Uterus (tissue), 4 donors: ENCODE data around the gene FCRL6. TPM values are rescaled to one million over a fixed set of nuclear protein-coding genes. Genes with fewer than 3 reads are reported as not detected.

Experiments
- DNase-seq, 2 donors: peaks; one replicate each; pipeline ENCODE4 v3.0.0-alpha.2; 2019 to 2020
- H3K27ac ChIP-seq, 2 donors: fragments of 200-600 bp; sonication (generic); 1 replicate in 1 of 2; 2 replicates in 1 of 2; pipeline ENCODE4 v1.5.1; 2016 to 2018
- H3K27me3 ChIP-seq, 2 donors: fragments of 200-600 bp; sonication (generic); one replicate each; pipeline ENCODE4 v1.5.1; 2018 to 2019; ENCODE audit warnings: control low read depth in 1 of 2
- H3K36me3 ChIP-seq, 2 donors: fragments of 200-600 bp; sonication (generic); one replicate each; pipeline ENCODE4 v1.5.1; 2019; ENCODE audit warnings: control low read depth in 1 of 2
- H3K4me1 ChIP-seq, 2 donors: fragments of 200-600 bp; sonication (generic); one replicate each; pipeline ENCODE4 v1.5.1; 2018 to 2019; ENCODE audit warnings: control low read depth in 1 of 2
- H3K4me3 ChIP-seq, 2 donors: fragments of 200-600 bp; sonication (generic); 1 replicate in 1 of 2; 2 replicates in 1 of 2; pipeline ENCODE4 v1.5.1; 2018 to 2019; ENCODE audit warnings: mild to moderate bottlenecking in 1 of 2
- H3K9me3 ChIP-seq, 2 donors: fragments of 200-600 bp; sonication (generic); one replicate each; pipeline ENCODE4 v1.5.1; 2019; ENCODE audit warnings: control low read depth in 1 of 2
- CTCF ChIP-seq, 4 experiments: fragments of 200-600 bp in 2 of 4; fragments of 450-650 bp in 2 of 4; sonication (generic) in 2 of 4; IDR thresholded peaks; one replicate each; pipeline ENCODE4 v1.5.1; 2016 to 2019; ENCODE audit warnings: antibody characterized with exemption in 4 of 4, mild to moderate bottlenecking in 2 of 4, moderate library complexity in 1 of 4
- POLR2A ChIP-seq, 2 donors: fragments of 450-650 bp; IDR thresholded peaks; one replicate each; pipeline ENCODE4 v1.6.1; 2016; ENCODE audit warnings: antibody characterized with exemption in 2 of 2, mild to moderate bottlenecking in 1 of 2, moderate library complexity in 1 of 2
- intact Hi-C: fragments of 100-400 bp; cut with DNase I; formaldehyde crosslinking; loops from one replicate; pipeline ENCODE4 v1.15.1; 2023; ENCODE audit warnings: low total_unique reads
- total RNA-seq, 4 donors: library from RNA; depleted of rRNA in 3 of 4; stranded (reverse); fragments of >200 nt in 3 of 4; gene quantifications; one replicate each; pipeline versions ENCODE4 v1.1.0 to v1.2.4, GENCODE V29; 2014 to 2023
- donor health status: DM: yes; HTN: yes; CAD: no.

FCRL6 gene
- total RNA-seq, 4 donors from 2014 or later = 0.21 to 1.1 TPM; not detected in 2

- Histone ChIP-seq H3K36me3 (no peaks in the 10 kb centered on the region), H3K27ac (no peak overlapping the region), H3K4me3 (no peak overlapping the region), H3K27me3 (no peaks in the 10 kb centered on the region), H3K4me1 (no peaks in the 10 kb centered on the region), H3K9me3 (no peaks in the 10 kb centered on the region)
- no peak for TF ChIP-seq CTCF (IDR thresholded peaks at IDR 0.05)
- no peak for TF ChIP-seq POLR2A (IDR thresholded peaks at IDR 0.05)
- DNase-seq = no peak
- intact Hi-C loops = no loop called here
Observed at GRCh38 chr1:159763686-159764085, 38.5 kb upstream of the FCRL6 start.

DNA sequence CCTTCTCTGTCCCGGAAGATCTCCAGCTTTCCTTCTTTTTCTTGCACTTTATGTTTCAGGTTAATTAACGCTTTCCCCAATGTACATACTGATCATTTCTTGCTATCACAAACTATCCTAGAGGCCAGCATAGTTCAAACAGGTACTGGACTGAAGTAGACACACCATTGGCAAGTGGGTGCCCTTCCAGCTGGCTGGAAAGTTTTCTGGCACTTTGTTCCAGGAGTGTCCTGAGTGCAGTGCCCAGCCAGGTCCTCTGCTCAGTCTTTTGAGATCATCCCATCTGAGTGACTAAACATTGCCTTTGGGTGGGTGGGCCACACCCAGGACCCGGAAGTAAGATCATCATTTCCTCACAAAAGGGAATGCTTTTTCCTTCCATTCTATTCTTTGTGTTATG, 36.4 kb upstream of the FCRL6 start:
- H3K9me3 ChIP-seq = no peaks in the 10 kb centered on the region
- no peaks in the 10 kb centered on the region for H3K4me1 ChIP-seq
- no peaks in the 10 kb centered on the region for H3K36me3 ChIP-seq
- intact Hi-C loops = no loop called here
- H3K27ac ChIP-seq = no peak overlapping the region
- H3K27me3 ChIP-seq = no peaks in the 10 kb centered on the region
- no peak for DNase-seq
- TF ChIP-seq POLR2A (IDR thresholded peaks at IDR 0.05) (no peak), CTCF (IDR thresholded peaks at IDR 0.05) (no peak)
- no peak overlapping the region for H3K4me3 ChIP-seq

GRCh38 chr1:159771127-159771895, 30.8 kb upstream of the FCRL6 start:
- H3K27ac ChIP-seq = no peak overlapping the region
- H3K4me3 ChIP-seq = no peak overlapping the region
- no peaks in the 10 kb centered on the region for H3K9me3 ChIP-seq
- TF ChIP-seq POLR2A (IDR thresholded peaks at IDR 0.05) = no peak
- no peak for TF ChIP-seq CTCF (IDR thresholded peaks at IDR 0.05)
- H3K4me1 ChIP-seq = no peaks in the 10 kb centered on the region
- DNase-seq = no peak
- H3K36me3 ChIP-seq = no peaks in the 10 kb centered on the region
- H3K27me3 ChIP-seq = no peaks in the 10 kb centered on the region
- intact Hi-C loops = no loop called here

GRCh38 chr1:159774465-159774864, 27.7 kb upstream of the FCRL6 start:
- intact Hi-C loops = no loop called here
- H3K4me3 ChIP-seq = no peak overlapping the region
- H3K9me3 ChIP-seq = no peaks in the 10 kb centered on the region
- no peaks in the 10 kb centered on the region for H3K36me3 ChIP-seq
- DNase-seq = no peak
- H3K27ac ChIP-seq = no peak overlapping the region
- no peak for TF ChIP-seq POLR2A (IDR thresholded peaks at IDR 0.05)
- no peak for TF ChIP-seq CTCF (IDR thresholded peaks at IDR 0.05)
- H3K27me3 ChIP-seq = no peaks in the 10 kb centered on the region
- no peaks in the 10 kb centered on the region for H3K4me1 ChIP-seq

DNA sequence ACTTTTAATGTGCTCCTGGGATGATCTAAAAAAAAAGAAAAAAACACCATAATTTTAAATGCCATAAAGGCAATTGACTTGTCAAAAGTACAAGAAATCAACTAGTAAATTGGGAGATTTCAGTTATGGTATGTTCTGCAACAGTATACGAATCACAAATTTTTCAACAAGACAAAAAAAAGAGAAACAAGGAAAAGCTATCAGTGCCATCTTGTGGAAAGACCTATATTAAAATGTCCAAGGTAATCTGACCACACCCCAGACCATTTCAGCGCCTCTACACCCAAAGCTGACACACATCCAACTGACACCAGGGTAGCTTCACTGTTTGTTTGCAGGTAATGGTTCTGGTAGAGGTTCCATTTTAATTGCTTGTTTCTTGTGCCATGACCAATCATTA, 26.4 kb upstream of the FCRL6 start:
- TF ChIP-seq POLR2A (IDR thresholded peaks at IDR 0.05) = no peak
- TF ChIP-seq CTCF (IDR thresholded peaks at IDR 0.05) = no peak
- H3K36me3 ChIP-seq = no peaks in the 10 kb centered on the region
- DNase-seq = no peak
- H3K4me1 ChIP-seq = no peaks in the 10 kb centered on the region
- no peak overlapping the region for H3K4me3 ChIP-seq
- no peaks in the 10 kb centered on the region for H3K9me3 ChIP-seq
- no peaks in the 10 kb centered on the region for H3K27me3 ChIP-seq
- intact Hi-C loops = no loop called here
- no peak overlapping the region for H3K27ac ChIP-seq
